Measurements from ENCODE around the gene ERG.

DNA sequence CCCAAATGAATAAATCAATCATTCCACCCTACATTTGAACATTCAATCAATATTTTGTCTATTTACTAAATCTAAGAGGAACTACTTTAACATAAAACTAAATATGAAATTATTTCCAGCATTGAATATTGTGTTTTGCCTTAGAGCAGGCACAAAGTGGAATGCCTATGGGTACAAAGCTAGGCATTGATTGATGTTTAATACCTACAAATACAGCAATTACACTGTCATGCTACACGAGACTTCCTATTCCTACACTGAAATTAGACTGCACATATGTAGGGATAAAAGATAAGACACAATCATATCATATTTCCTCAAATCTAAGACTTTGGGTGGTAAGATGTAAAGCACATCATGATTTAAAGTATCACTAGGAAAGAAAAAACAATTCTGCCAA, 12.9 kb upstream of the ERG start:
- TF ChIP-seq, protein P1, sequence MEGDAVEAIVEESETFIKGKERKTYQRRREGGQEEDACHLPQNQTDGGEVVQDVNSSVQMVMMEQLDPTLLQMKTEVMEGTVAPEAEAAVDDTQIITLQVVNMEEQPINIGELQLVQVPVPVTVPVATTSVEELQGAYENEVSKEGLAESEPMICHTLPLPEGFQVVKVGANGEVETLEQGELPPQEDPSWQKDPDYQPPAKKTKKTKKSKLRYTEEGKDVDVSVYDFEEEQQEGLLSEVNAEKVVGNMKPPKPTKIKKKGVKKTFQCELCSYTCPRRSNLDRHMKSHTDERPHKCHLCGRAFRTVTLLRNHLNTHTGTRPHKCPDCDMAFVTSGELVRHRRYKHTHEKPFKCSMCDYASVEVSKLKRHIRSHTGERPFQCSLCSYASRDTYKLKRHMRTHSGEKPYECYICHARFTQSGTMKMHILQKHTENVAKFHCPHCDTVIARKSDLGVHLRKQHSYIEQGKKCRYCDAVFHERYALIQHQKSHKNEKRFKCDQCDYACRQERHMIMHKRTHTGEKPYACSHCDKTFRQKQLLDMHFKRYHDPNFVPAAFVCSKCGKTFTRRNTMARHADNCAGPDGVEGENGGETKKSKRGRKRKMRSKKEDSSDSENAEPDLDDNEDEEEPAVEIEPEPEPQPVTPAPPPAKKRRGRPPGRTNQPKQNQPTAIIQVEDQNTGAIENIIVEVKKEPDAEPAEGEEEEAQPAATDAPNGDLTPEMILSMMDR (IDR thresholded peaks at IDR 0.05), result no peak
- TF ChIP-seq POLR2A (IDR thresholded peaks at IDR 0.05), result no peak

Data from adrenal gland (tissue), 5 donors.